Hepatocyte (in vitro differentiated cells): ENCODE results near the gene APOE.

ENCODE experiments used
- EZH2 ChIP-seq: fragments of 200-600 bp; sonication (generic); IDR thresholded peaks from 2 replicates; pipeline ENCODE4 v1.6.1; 2016; ENCODE audit warnings: antibody characterized with exemption, mild to moderate bottlenecking, borderline replicate concordance
- EZH2phosphoT487 ChIP-seq: fragments of 200-600 bp; sonication (generic); IDR thresholded peaks from one replicate; pipeline ENCODE4 v1.6.1; 2018; ENCODE audit warnings: antibody characterized with exemption, mild to moderate bottlenecking, low read depth, moderate library complexity; ENCODE audit not compliant: unreplicated experiment, severe bottlenecking
- TF ChIP-seq, protein P1 (sequence below): fragments of 200-600 bp; sonication (generic); IDR thresholded peaks from 2 replicates; pipeline ENCODE4 v1.5.1; 2016; ENCODE audit warnings: antibody characterized with exemption, mild to moderate bottlenecking; ENCODE audit not compliant: poor library complexity

DNA sequence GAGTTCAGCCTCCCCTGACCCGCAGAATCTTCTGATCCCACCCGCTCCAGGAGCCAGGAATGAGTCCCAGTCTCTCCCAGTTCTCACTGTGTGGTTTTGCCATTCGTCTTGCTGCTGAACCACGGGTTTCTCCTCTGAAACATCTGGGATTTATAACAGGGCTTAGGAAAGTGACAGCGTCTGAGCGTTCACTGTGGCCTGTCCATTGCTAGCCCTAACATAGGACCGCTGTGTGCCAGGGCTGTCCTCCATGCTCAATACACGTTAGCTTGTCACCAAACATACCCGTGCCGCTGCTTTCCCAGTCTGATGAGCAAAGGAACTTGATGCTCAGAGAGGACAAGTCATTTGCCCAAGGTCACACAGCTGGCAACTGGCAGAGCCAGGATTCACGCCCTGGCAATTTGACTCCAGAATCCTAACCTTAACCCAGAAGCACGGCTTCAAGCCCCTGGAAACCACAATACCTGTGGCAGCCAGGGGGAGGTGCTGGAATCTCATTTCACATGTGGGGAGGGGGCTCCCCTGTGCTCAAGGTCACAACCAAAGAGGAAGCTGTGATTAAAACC lies 1.1 kb upstream of the APOE start:
- TF ChIP-seq, protein P1, sequence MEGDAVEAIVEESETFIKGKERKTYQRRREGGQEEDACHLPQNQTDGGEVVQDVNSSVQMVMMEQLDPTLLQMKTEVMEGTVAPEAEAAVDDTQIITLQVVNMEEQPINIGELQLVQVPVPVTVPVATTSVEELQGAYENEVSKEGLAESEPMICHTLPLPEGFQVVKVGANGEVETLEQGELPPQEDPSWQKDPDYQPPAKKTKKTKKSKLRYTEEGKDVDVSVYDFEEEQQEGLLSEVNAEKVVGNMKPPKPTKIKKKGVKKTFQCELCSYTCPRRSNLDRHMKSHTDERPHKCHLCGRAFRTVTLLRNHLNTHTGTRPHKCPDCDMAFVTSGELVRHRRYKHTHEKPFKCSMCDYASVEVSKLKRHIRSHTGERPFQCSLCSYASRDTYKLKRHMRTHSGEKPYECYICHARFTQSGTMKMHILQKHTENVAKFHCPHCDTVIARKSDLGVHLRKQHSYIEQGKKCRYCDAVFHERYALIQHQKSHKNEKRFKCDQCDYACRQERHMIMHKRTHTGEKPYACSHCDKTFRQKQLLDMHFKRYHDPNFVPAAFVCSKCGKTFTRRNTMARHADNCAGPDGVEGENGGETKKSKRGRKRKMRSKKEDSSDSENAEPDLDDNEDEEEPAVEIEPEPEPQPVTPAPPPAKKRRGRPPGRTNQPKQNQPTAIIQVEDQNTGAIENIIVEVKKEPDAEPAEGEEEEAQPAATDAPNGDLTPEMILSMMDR, result peak; percentile 38
- no peak for TF ChIP-seq EZH2
- TF ChIP-seq EZH2phosphoT487, result no peak
